ENCODE results near the gene ACOT11.

The ACOT11 gene

GRCh38 chr1:54538538-54538937 is 9.5 kb upstream of the ACOT11 start:
- no peak for DNase-seq

GRCh38 chr1:54540582-54541295 is 7.3 kb upstream of the ACOT11 start:
- DNase-seq = no peak

GRCh38 chr1:54542120-54542961 is 5.7 kb upstream of the ACOT11 start:
- peak; percentile 52 for DNase-seq

- no peak for DNase-seq
Observed at GRCh38 chr1:54542962-54543539, 5.0 kb upstream of the ACOT11 start.

GRCh38 chr1:54543729-54544496 is 4.1 kb upstream of the ACOT11 start:
- no peak for DNase-seq

GRCh38 chr1:54545916-54546635 is 2.0 kb upstream of the ACOT11 start:
- DNase-seq = no peak

GRCh38 chr1:54546651-54547401 is 1.2 kb upstream of the ACOT11 start:
- DNase-seq = no peak

- no peak for DNase-seq
Observed at GRCh38 chr1:54548389-54549044, 489 bp downstream of the ACOT11 start.

- no peak for DNase-seq
Observed at GRCh38 chr1:54549181-54549924, 1.3 kb downstream of the ACOT11 start.

- DNase-seq = no peak
Observed at GRCh38 chr1:54551891-54552290, 3.9 kb downstream of the ACOT11 start.

GRCh38 chr1:54553602-54554313 is 5.7 kb downstream of the ACOT11 start:
- DNase-seq = no peak

GRCh38 chr1:54556110-54556509 is 8.1 kb downstream of the ACOT11 start:
- DNase-seq = no peak

- no peak for DNase-seq
Observed at GRCh38 chr1:54557671-54558355, 9.8 kb downstream of the ACOT11 start.

- no peak for DNase-seq
Observed at GRCh38 chr1:54558434-54559030, 10.5 kb downstream of the ACOT11 start.

GRCh38 chr1:54559111-54559548 is 11.1 kb downstream of the ACOT11 start:
- no peak for DNase-seq

- no peak for DNase-seq
Observed at GRCh38 chr1:54559771-54560231, 11.8 kb downstream of the ACOT11 start.

- no peak for DNase-seq
Observed at GRCh38 chr1:54564312-54565112, 16.5 kb downstream of the ACOT11 start.

- no peak for DNase-seq
Observed at GRCh38 chr1:54565113-54565501, 17.1 kb downstream of the ACOT11 start.

Data from CD4-positive, alpha-beta T cell treated with Interleukin-12 subunit alpha and Interleukin-12 subunit beta, for 1 hour (primary cell).